Mucosa of stomach (tissue), 1 donor: Measurements from ENCODE around the gene MRPL50.

Experiments used
- H3K27me3 ChIP-seq: one replicate; pipeline ENCODE4 v1.7.0; 2013; ENCODE audit warnings: mild to moderate bottlenecking, low read length; ENCODE audit not compliant: control insufficient read depth, insufficient read depth
- H3K36me3 ChIP-seq: one replicate; pipeline ENCODE4 v1.7.0; 2013; ENCODE audit warnings: low read length; ENCODE audit not compliant: control insufficient read depth, insufficient read depth
- H3K4me1 ChIP-seq: one replicate; pipeline ENCODE4 v1.7.0; 2013; ENCODE audit warnings: mild to moderate bottlenecking, low read length; ENCODE audit not compliant: control insufficient read depth, insufficient read depth
- H3K4me3 ChIP-seq: one replicate; pipeline ENCODE4 v1.7.0; 2013; ENCODE audit warnings: low read length
- H3K9ac ChIP-seq: one replicate; pipeline ENCODE4 v1.7.0; 2013; ENCODE audit warnings: mild to moderate bottlenecking, low read length, moderate library complexity
- H3K9me3 ChIP-seq: one replicate; pipeline ENCODE4 v1.7.0; 2013; ENCODE audit warnings: mild to moderate bottlenecking, low read length, moderate library complexity; ENCODE audit not compliant: control insufficient read depth
- donor health status: Pancreatic carcinoma.

MRPL50 gene

GRCh38 chr9:101414839-101415238 is 16.4 kb upstream of the MRPL50 start:
- H3K4me3 ChIP-seq: no peak overlapping the region
- peaks cover 2% of the 10 kb centered on the region for H3K9me3 ChIP-seq
- H3K4me1 ChIP-seq: no peaks in the 10 kb centered on the region
- H3K27me3 ChIP-seq: no peaks in the 10 kb centered on the region
- no peak overlapping the region for H3K9ac ChIP-seq
- no peaks in the 10 kb centered on the region for H3K36me3 ChIP-seq

- Histone ChIP-seq H3K9ac (no peak overlapping the region), H3K4me1 (no peaks in the 10 kb centered on the region), H3K4me3 (no peak overlapping the region), H3K27me3 (no peaks in the 10 kb centered on the region), H3K9me3 (peaks cover 27% of the 10 kb centered on the region), H3K36me3 (peaks cover 8% of the 10 kb centered on the region)
Observed at GRCh38 chr9:101409079-101409477, 10.7 kb upstream of the MRPL50 start.

GRCh38 chr9:101408374-101409078 is 10.1 kb upstream of the MRPL50 start:
- Histone ChIP-seq H3K9ac (no peak overlapping the region), H3K36me3 (peaks cover 8% of the 10 kb centered on the region), H3K27me3 (no peaks in the 10 kb centered on the region), H3K4me3 (no peak overlapping the region), H3K9me3 (peaks cover 27% of the 10 kb centered on the region), H3K4me1 (no peaks in the 10 kb centered on the region)

GRCh38 chr9:101403516-101404285 is 5.3 kb upstream of the MRPL50 start:
- Histone ChIP-seq H3K36me3 (peaks cover 11% of the 10 kb centered on the region), H3K27me3 (no peaks in the 10 kb centered on the region), H3K4me3 (no peak overlapping the region), H3K9ac (no peak overlapping the region), H3K4me1 (peaks cover 15% of the 10 kb centered on the region), H3K9me3 (peaks cover 14% of the 10 kb centered on the region)

- Histone ChIP-seq H3K9me3 (no peaks in the 10 kb centered on the region), H3K36me3 (peaks cover 4% of the 10 kb centered on the region), H3K4me1 (peaks cover 15% of the 10 kb centered on the region), H3K4me3 (no peak overlapping the region), H3K9ac (no peak overlapping the region), H3K27me3 (no peaks in the 10 kb centered on the region)
Observed at GRCh38 chr9:101400120-101400519, 1.7 kb upstream of the MRPL50 start.

GRCh38 chr9:101399643-101399970 is 1.2 kb upstream of the MRPL50 start:
- peaks cover 4% of the 10 kb centered on the region for H3K36me3 ChIP-seq
- H3K9me3 ChIP-seq: no peaks in the 10 kb centered on the region
- peak overlapping the region; percentile 90 for H3K9ac ChIP-seq
- no peaks in the 10 kb centered on the region for H3K27me3 ChIP-seq
- peaks cover 15% of the 10 kb centered on the region for H3K4me1 ChIP-seq
- H3K4me3 ChIP-seq: peak overlapping the region; percentile 73

GRCh38 chr9:101398930-101399642 is 668 bp upstream of the MRPL50 start:
- peaks cover 15% of the 10 kb centered on the region for H3K4me1 ChIP-seq
- H3K27me3 ChIP-seq: no peaks in the 10 kb centered on the region
- peaks cover 4% of the 10 kb centered on the region for H3K36me3 ChIP-seq
- H3K9me3 ChIP-seq: no peaks in the 10 kb centered on the region
- peak overlapping the region; percentile 90 for H3K9ac ChIP-seq
- peak overlapping the region; percentile 73 for H3K4me3 ChIP-seq

GRCh38 chr9:101397746-101398067 is 711 bp downstream of the MRPL50 start:
- no peaks in the 10 kb centered on the region for H3K27me3 ChIP-seq
- no peaks in the 10 kb centered on the region for H3K9me3 ChIP-seq
- H3K9ac ChIP-seq: peak overlapping the region; percentile 83
- peak overlapping the region; percentile 48 for H3K4me3 ChIP-seq
- H3K4me1 ChIP-seq: peaks cover 15% of the 10 kb centered on the region
- peaks cover 4% of the 10 kb centered on the region for H3K36me3 ChIP-seq

GRCh38 chr9:101394687-101395086 is 3.7 kb downstream of the MRPL50 start:
- Histone ChIP-seq H3K9me3 (no peaks in the 10 kb centered on the region), H3K36me3 (no peaks in the 10 kb centered on the region), H3K4me3 (no peak overlapping the region), H3K9ac (no peak overlapping the region), H3K4me1 (peaks cover 2% of the 10 kb centered on the region), H3K27me3 (no peaks in the 10 kb centered on the region)

GRCh38 chr9:101393135-101393534 is 5.3 kb downstream of the MRPL50 start:
- no peak overlapping the region for H3K4me3 ChIP-seq
- H3K9me3 ChIP-seq: no peaks in the 10 kb centered on the region
- H3K4me1 ChIP-seq: peaks cover 2% of the 10 kb centered on the region
- no peak overlapping the region for H3K9ac ChIP-seq
- no peaks in the 10 kb centered on the region for H3K27me3 ChIP-seq
- H3K36me3 ChIP-seq: no peaks in the 10 kb centered on the region

GRCh38 chr9:101388507-101388993 is 9.9 kb downstream of the MRPL50 start:
- Histone ChIP-seq H3K4me1 (peaks cover 6% of the 10 kb centered on the region), H3K9me3 (no peaks in the 10 kb centered on the region), H3K4me3 (no peak overlapping the region), H3K27me3 (no peaks in the 10 kb centered on the region), H3K36me3 (no peaks in the 10 kb centered on the region), H3K9ac (no peak overlapping the region)

GRCh38 chr9:101387871-101388506 is 10.4 kb downstream of the MRPL50 start:
- Histone ChIP-seq H3K36me3 (no peaks in the 10 kb centered on the region), H3K9me3 (no peaks in the 10 kb centered on the region), H3K4me3 (no peak overlapping the region), H3K9ac (no peak overlapping the region), H3K4me1 (peaks cover 6% of the 10 kb centered on the region), H3K27me3 (no peaks in the 10 kb centered on the region)
